ENCODE data around the gene SMG6. TPM values are rescaled to one million over a fixed set of nuclear protein-coding genes. Genes with fewer than 3 reads are reported as not detected.

The SMG6 gene
- total RNA-seq, 1 experiment from 2014 or later, result 25.6 TPM

- POLR2A ChIA-PET, result interaction anchor here (0.7 kb wide), 1 partner anchor 49 kb away, joined by 3 read pairs; no protein-coding TSS in a partner anchor
- no peaks in the 10 kb centered on the region for H3K27me3 Mint-ChIP-seq (ENCODE audit: low read depth)
- CTCF ChIA-PET, result interaction anchor here (1.2 to 1.3 kb wide), 2 partner anchors 137 to 141 kb away, joined by 3 to 4 read pairs; partner anchors contain the start of gene HIC1
- H3K9me3 Mint-ChIP-seq, result no peaks in the 10 kb centered on the region
- no peak for DNase-seq (ENCODE audit: low spot score)
- peaks cover 46% of the 10 kb centered on the region for H3K4me1 Mint-ChIP-seq
- no peak for ATAC-seq
- H3K36me3 Mint-ChIP-seq, result no peaks in the 10 kb centered on the region
- TF ChIP-seq FOXJ3 (CRISPR knock-in tag; IDR thresholded peaks at IDR 0.05; ENCODE audit: borderline replicate concordance) (no peak), TCF7 (CRISPR knock-in tag; IDR thresholded peaks at IDR 0.05; ENCODE audit: low read depth) (no peak), JUN (CRISPR knock-in tag; IDR thresholded peaks at IDR 0.05) (no peak), NR1H2 (CRISPR knock-in tag; IDR thresholded peaks at IDR 0.05) (no peak), CREM (CRISPR knock-in tag; IDR thresholded peaks at IDR 0.05) (no peak), ZBTB43 (CRISPR knock-in tag; IDR thresholded peaks at IDR 0.05) (no peak), NFYB (CRISPR knock-in tag; conservative IDR thresholded peaks at IDR 0.05; ENCODE audit: low read depth) (no peak), ZNF219 (CRISPR knock-in tag; IDR thresholded peaks at IDR 0.05; ENCODE audit: borderline replicate concordance) (no peak)
- H3K4me3 Mint-ChIP-seq, result no peak overlapping the region
- peak overlapping the region; percentile 11; the same call in 1 of the 2 replicates for H3K27ac Mint-ChIP-seq
Measured at GRCh38 chr17:2195729-2196128, 107.9 kb downstream of the SMG6 start.

- H3K4me1 Mint-ChIP-seq, result peaks cover 46% of the 10 kb centered on the region
Measured at GRCh38 chr17:2194889-2195335, 108.7 kb downstream of the SMG6 start.

DNA sequence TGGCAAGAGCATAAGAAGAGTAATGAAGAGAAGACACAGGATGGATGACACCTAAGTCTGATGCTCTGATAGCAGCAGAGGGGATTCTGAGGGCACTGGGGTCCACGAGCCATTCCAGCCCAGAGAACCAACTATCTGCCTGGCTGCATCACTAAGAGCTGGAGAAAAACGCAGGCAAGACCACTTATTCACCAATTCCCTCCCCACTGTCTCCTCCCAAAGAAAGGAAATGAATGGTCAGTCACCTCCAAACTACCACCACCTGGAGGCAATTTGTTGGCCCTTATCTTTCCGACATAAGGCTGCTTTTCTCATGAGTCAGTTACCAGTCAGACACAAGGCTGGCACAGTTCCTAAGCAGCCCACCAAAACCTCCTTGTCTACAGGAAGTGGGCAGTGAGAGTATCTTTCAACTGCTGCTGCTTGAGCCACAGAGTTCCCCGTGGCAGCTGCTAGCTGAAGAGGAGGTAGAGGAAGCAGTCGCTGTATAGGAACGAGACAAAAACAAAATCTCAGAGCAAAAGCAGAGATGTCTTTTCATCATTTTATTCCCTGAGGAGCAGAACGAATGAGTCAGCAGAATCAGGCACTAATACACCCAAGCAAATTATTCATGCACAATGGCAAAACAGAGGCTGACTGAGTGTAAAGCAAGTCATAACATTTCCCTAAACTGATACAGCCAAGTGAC, 111.1 kb downstream of the SMG6 start:
- DNase-seq (ENCODE audit: low spot score), result no peak
- no peaks in the 10 kb centered on the region for H3K36me3 Mint-ChIP-seq

More at GRCh38 chr17:2194889-2195335, 108.7 kb downstream of the SMG6 start:
- ATAC-seq (peak; percentile 94), DNase-seq (ENCODE audit: low spot score) (peak; percentile 79)
- no peak overlapping the region; the same call in 1 of the 2 replicates for H3K4me3 Mint-ChIP-seq
- peak overlapping the region; percentile 57 for H3K27ac Mint-ChIP-seq
- H3K9me3 Mint-ChIP-seq, result no peaks in the 10 kb centered on the region
- TF ChIP-seq MXD4 (CRISPR knock-in tag; IDR thresholded peaks at IDR 0.05; ENCODE audit: borderline replicate concordance), result no peak
- TF ChIP-seq OVOL2 (CRISPR knock-in tag; IDR thresholded peaks at IDR 0.05; ENCODE audit: borderline replicate concordance), result no peak
- TF ChIP-seq, protein P1, sequence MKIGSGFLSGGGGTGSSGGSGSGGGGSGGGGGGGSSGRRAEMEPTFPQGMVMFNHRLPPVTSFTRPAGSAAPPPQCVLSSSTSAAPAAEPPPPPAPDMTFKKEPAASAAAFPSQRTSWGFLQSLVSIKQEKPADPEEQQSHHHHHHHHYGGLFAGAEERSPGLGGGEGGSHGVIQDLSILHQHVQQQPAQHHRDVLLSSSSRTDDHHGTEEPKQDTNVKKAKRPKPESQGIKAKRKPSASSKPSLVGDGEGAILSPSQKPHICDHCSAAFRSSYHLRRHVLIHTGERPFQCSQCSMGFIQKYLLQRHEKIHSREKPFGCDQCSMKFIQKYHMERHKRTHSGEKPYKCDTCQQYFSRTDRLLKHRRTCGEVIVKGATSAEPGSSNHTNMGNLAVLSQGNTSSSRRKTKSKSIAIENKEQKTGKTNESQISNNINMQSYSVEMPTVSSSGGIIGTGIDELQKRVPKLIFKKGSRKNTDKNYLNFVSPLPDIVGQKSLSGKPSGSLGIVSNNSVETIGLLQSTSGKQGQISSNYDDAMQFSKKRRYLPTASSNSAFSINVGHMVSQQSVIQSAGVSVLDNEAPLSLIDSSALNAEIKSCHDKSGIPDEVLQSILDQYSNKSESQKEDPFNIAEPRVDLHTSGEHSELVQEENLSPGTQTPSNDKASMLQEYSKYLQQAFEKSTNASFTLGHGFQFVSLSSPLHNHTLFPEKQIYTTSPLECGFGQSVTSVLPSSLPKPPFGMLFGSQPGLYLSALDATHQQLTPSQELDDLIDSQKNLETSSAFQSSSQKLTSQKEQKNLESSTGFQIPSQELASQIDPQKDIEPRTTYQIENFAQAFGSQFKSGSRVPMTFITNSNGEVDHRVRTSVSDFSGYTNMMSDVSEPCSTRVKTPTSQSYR (CRISPR knock-in tag; IDR thresholded peaks at IDR 0.05), result no peak
- no peak for TF ChIP-seq NFATC4 (CRISPR knock-in tag; IDR thresholded peaks at IDR 0.05)
- H3K36me3 Mint-ChIP-seq, result no peaks in the 10 kb centered on the region
- POLR2A ChIA-PET, result no interaction called here
- CTCF ChIA-PET, result interaction anchor here (1.3 kb wide), 1 partner anchor 137 kb away, joined by 4 read pairs; no protein-coding TSS in a partner anchor
- H3K27me3 Mint-ChIP-seq (ENCODE audit: low read depth), result no peaks in the 10 kb centered on the region

More for the DNA sequence above, 111.1 kb downstream of the SMG6 start:
- no peaks in the 10 kb centered on the region for H3K9me3 Mint-ChIP-seq
- no peak overlapping the region for H3K4me3 Mint-ChIP-seq
- POLR2A ChIA-PET, result no interaction called here
- H3K4me1 Mint-ChIP-seq, result peaks cover 46% of the 10 kb centered on the region
- no peak overlapping the region for H3K27ac Mint-ChIP-seq
- no peak for ATAC-seq
- H3K27me3 Mint-ChIP-seq (ENCODE audit: low read depth), result no peaks in the 10 kb centered on the region
- CTCF ChIA-PET, result interaction anchor here (1.2 to 1.5 kb wide), 3 partner anchors 53 to 134 kb away, joined by 3 to 4 read pairs (median 4); no protein-coding TSS in a partner anchor
- no peak for TF ChIP-seq ESRRA (CRISPR knock-in tag; IDR thresholded peaks at IDR 0.05; ENCODE audit: borderline replicate concordance)
- TF ChIP-seq FOXJ3 (CRISPR knock-in tag; IDR thresholded peaks at IDR 0.05; ENCODE audit: borderline replicate concordance), result no peak
- TF ChIP-seq ZNF263 (CRISPR knock-in tag; IDR thresholded peaks at IDR 0.05; ENCODE audit: low read depth), result no peak
- TF ChIP-seq, protein P2, sequence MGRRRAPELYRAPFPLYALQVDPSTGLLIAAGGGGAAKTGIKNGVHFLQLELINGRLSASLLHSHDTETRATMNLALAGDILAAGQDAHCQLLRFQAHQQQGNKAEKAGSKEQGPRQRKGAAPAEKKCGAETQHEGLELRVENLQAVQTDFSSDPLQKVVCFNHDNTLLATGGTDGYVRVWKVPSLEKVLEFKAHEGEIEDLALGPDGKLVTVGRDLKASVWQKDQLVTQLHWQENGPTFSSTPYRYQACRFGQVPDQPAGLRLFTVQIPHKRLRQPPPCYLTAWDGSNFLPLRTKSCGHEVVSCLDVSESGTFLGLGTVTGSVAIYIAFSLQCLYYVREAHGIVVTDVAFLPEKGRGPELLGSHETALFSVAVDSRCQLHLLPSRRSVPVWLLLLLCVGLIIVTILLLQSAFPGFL (CRISPR knock-in tag; IDR thresholded peaks at IDR 0.05; ENCODE audit: borderline replicate concordance), result no peak
- no peak for TF ChIP-seq PRDM15 (CRISPR knock-in tag; IDR thresholded peaks at IDR 0.05)

Data from WTC11 (cell line).